OCI-LY1 (cell line): ENCODE measurements around the gene TPRA1.

Experiments
- EZH2 ChIP-seq: fragments of 200-600 bp; sonication (generic), shearing (Covaris generic); IDR thresholded peaks from 2 replicates; pipeline ENCODE4 v1.8.0; 2017; ENCODE audit warnings: borderline replicate concordance, mixed run types, mild to moderate bottlenecking, antibody characterized with exemption, low read length, moderate library complexity, mixed read lengths
- TF ChIP-seq, protein P1 (sequence below): fragments of 200-600 bp; sonication (generic), shearing (Covaris generic); IDR thresholded peaks from 2 replicates; pipeline ENCODE4 v1.5.1; 2017; ENCODE audit warnings: mild to moderate bottlenecking, antibody characterized with exemption, low read length, moderate library complexity, mixed read lengths

- TF ChIP-seq, protein P1, sequence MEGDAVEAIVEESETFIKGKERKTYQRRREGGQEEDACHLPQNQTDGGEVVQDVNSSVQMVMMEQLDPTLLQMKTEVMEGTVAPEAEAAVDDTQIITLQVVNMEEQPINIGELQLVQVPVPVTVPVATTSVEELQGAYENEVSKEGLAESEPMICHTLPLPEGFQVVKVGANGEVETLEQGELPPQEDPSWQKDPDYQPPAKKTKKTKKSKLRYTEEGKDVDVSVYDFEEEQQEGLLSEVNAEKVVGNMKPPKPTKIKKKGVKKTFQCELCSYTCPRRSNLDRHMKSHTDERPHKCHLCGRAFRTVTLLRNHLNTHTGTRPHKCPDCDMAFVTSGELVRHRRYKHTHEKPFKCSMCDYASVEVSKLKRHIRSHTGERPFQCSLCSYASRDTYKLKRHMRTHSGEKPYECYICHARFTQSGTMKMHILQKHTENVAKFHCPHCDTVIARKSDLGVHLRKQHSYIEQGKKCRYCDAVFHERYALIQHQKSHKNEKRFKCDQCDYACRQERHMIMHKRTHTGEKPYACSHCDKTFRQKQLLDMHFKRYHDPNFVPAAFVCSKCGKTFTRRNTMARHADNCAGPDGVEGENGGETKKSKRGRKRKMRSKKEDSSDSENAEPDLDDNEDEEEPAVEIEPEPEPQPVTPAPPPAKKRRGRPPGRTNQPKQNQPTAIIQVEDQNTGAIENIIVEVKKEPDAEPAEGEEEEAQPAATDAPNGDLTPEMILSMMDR, result no peak
- TF ChIP-seq EZH2, result no peak
These were observed 14.1 kb upstream of the TPRA1 start for GRCh38 chr3:127604546-127605165.
